Epithelial cell of proximal tubule (primary cell): ENCODE data around the gene APBB2. TPM values are rescaled to one million over a fixed set of nuclear protein-coding genes. Genes with fewer than 3 reads are reported as not detected.
"Not testable (repeated sequence)": the region's sequence is repeated elsewhere in the genome, so short reads cannot be mapped to it uniquely, and the experiment has no call there.

ENCODE experiments used
- DNase-seq: peaks from one replicate; pipeline ENCODE4 v3.0.0-alpha.2; 2011; ENCODE audit warnings: low read depth
- H3K4me3 ChIP-seq: 2 replicates; pipeline ENCODE4 v1.5.1; 2011; ENCODE audit warnings: low read depth, mild to moderate bottlenecking, low read length
- CTCF ChIP-seq: conservative IDR thresholded peaks from 2 replicates; pipeline ENCODE4 v1.5.1; 2012; ENCODE audit warnings: low read depth, mild to moderate bottlenecking, low read length
- total RNA-seq: library from RNA; depleted of rRNA; stranded (reverse); fragments of >200 nt; gene quantifications from 2 replicates; pipeline ENCODE4 v1.2.3, GENCODE V29; 2015

The APBB2 gene
- total RNA-seq, 1 donor from 2014 or later = 27.9 TPM

DNA sequence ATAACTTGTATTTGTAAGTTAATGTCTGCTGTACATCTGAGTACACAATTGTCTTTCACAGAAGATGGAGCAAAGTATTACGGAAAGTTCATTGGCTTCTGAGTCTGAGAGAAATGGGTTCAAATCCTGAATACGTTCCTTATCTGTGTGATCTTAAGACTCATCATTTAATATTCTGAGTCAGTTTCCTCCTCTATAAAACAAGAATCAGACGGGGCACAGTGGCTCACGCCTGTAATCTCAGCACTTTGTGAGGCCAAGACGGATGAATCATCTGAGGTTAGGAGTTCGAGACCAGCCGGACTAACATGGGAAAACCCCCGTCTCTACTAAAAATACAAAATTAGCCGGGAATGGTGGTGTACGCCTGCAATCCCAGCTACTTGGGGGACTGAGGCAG is 57.8 kb downstream of the APBB2 start:
- TF ChIP-seq CTCF = no peak
- no peak overlapping the region for H3K4me3 ChIP-seq
- DNase-seq = no peak

GRCh38 chr4:41155194-41155830 is 59.0 kb downstream of the APBB2 start:
- no peak overlapping the region for H3K4me3 ChIP-seq
- no peak for TF ChIP-seq CTCF
- DNase-seq = no peak

DNA sequence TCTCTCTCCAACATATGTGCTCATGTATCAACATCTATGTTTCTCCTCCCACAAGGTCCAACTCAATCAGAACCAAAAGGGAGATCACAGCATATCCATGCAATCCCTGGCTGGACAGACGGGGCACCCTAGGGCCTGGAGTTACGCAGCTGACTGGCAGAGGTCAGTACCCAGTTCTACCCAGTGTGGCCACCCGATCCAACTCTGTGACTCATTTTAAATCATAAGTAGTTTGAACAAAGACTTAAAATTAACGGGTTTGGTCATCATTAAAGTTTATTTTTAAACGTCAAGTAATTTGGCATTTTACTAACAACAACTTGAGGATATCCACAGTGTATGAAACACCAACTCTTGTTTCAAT is 59.5 kb downstream of the APBB2 start:
- peak; percentile 25 for TF ChIP-seq CTCF
- DNase-seq = no peak
- no peak overlapping the region for H3K4me3 ChIP-seq

- TF ChIP-seq CTCF = no peak
- no peak for DNase-seq
These were observed 60.1 kb downstream of the APBB2 start for GRCh38 chr4:41154010-41154813.

DNA sequence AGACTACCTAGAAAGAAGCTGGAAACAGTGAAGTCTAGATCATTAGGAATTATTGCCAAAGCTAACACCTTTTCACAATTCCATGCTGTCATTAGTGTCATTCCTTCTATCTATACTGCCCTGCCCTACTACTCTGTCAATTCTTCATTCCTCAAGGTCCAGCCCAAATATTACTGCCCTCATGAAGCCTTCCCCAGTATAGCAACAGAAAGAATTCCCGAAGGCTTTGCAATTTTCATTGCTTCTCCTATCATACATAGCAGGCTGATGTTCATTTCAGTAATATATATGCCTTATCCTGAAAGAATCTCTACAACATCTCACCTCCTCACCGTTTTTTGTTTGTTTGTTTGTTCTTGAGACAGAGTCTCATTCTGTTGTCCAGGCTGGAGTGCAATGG is 63.9 kb downstream of the APBB2 start:
- no peak for TF ChIP-seq CTCF
- no peak for DNase-seq
- H3K4me3 ChIP-seq = no peak overlapping the region

More at GRCh38 chr4:41154010-41154813, 60.1 kb downstream of the APBB2 start:
- H3K4me3 ChIP-seq = no peak overlapping the region

DNA sequence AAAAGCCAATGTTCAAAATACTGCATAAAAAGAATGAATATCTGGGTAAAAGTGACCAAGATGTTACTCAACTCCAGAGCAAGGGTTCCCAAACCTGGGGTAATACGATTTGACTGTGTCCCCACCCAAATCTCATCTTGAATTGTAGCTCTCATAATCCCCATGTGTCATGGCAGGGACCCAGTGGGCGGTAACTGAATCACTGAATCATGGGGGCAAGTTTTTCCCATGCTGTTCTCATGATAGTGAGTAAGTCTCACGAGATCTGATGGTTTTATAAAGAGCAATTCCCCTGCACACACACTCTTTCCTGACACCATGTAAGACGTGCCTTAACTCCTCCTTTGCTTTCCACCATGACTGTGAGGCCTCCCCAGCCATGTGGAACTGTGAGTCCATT is 64.8 kb downstream of the APBB2 start:
- not testable (repeated sequence) for DNase-seq, H3K4me3 ChIP-seq

DNA sequence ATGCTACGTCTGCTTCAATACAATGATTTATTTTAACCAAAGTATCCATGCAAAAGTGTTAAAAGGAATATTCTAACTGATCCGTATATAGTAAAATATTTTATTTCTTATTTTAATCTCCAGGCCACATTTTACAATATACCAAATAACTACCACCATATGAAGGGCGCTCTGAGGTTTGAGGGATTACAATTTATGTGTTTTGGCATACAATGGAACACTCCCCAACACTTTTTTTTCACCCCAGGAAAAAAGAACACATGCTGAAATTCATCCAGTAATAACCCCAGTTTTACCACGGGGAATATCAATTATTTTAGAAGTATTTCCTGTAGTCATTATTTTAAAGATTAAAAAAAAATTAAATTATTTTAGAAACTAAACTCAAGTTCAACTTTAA is 65.4 kb downstream of the APBB2 start:
- no peak for TF ChIP-seq CTCF
- H3K4me3 ChIP-seq = no peak overlapping the region
- no peak for DNase-seq
